HG03196 (cell line): ENCODE results near the gene AXIN1.
"Not testable (repeated sequence)": the region's sequence is repeated elsewhere in the genome, so short reads cannot be mapped to it uniquely, and the experiment has no call there.

Experiments
- ATAC-seq: cut with Tn5 transposase; IDR thresholded peaks from one replicate; pipeline ENCODE4 v1.9.1; 2021; ENCODE audit not compliant: unreplicated experiment

The AXIN1 gene

GRCh38 chr16:270381-271255 lies 81.9 kb downstream of the AXIN1 start:
- no peak for ATAC-seq

- ATAC-seq: no peak
These were observed 83.3 kb downstream of the AXIN1 start for GRCh38 chr16:269061-269796.

- no peak for ATAC-seq
These were observed 84.1 kb downstream of the AXIN1 start for GRCh38 chr16:268141-269053.

- ATAC-seq: not testable (repeated sequence)
These were observed 85.0 kb downstream of the AXIN1 start for GRCh38 chr16:267562-267961.

GRCh38 chr16:266258-267164 lies 86.0 kb downstream of the AXIN1 start:
- no peak for ATAC-seq

GRCh38 chr16:265711-266110 lies 86.8 kb downstream of the AXIN1 start:
- ATAC-seq: no peak

GRCh38 chr16:265002-265529 lies 87.5 kb downstream of the AXIN1 start:
- no peak for ATAC-seq

- no peak for ATAC-seq
These were observed 88.0 kb downstream of the AXIN1 start for GRCh38 chr16:264440-264951.

GRCh38 chr16:263944-264343 lies 88.6 kb downstream of the AXIN1 start:
- no peak for ATAC-seq

- no peak for ATAC-seq
These were observed 89.2 kb downstream of the AXIN1 start for GRCh38 chr16:263182-263774.

GRCh38 chr16:262121-262745 lies 90.3 kb downstream of the AXIN1 start:
- no peak for ATAC-seq

GRCh38 chr16:261031-261691 lies 91.4 kb downstream of the AXIN1 start:
- ATAC-seq: no peak

- ATAC-seq: no peak
These were observed 92.2 kb downstream of the AXIN1 start for GRCh38 chr16:260326-260725.

- no peak for ATAC-seq
These were observed 92.7 kb downstream of the AXIN1 start for GRCh38 chr16:259814-260253.

- no peak for ATAC-seq
These were observed 93.3 kb downstream of the AXIN1 start for GRCh38 chr16:259226-259625.

- ATAC-seq: not testable (repeated sequence)
These were observed 94.4 kb downstream of the AXIN1 start for GRCh38 chr16:258091-258490.

- ATAC-seq: no peak
These were observed 97.3 kb downstream of the AXIN1 start for GRCh38 chr16:255183-255582.

GRCh38 chr16:254461-254860 lies 98.1 kb downstream of the AXIN1 start:
- no peak for ATAC-seq
